Activated B cell treated with CpG ODN at 0.5 μM for 24 hours (primary cell): Measurements from ENCODE around the gene GUCY2D. TPM values are rescaled to one million over a fixed set of nuclear protein-coding genes. Genes with fewer than 3 reads are reported as not detected.
"Not testable (repeated sequence)": the region's sequence is repeated elsewhere in the genome, so short reads cannot be mapped to it uniquely, and the experiment has no call there.

Experiments
- ATAC-seq: fragments of 200-7000 bp; cut with Tn5 transposase; one replicate; pipeline ENCODE4 v1.10.0; 2021; ENCODE audit warnings: low read depth, mild to moderate bottlenecking, moderate library complexity
- CTCF ChIA-PET: fragments of 350-600 bp; sonication (Branson Sonifier 250); formaldehyde crosslinking; loops from one replicate; lab custom pipeline; 2021; ENCODE audit warnings: antibody characterized with exemption; lab: Charles Lee
- POLR2A ChIA-PET: fragments of 350-600 bp; sonication (Branson Sonifier 250); formaldehyde crosslinking; loops from one replicate; lab custom pipeline; 2021; ENCODE audit warnings: antibody characterized with exemption; lab: Charles Lee
- DNase-seq: peaks from one replicate; pipeline ENCODE4 v3.0.0; 2022
- H3K27ac Mint-ChIP-seq: one replicate; pipeline ENCODE4 v1.8.0; 2020; ENCODE audit warnings: mixed read lengths
- H3K27me3 Mint-ChIP-seq: one replicate; pipeline ENCODE4 v1.8.0; 2021; ENCODE audit warnings: mixed read lengths
- H3K36me3 Mint-ChIP-seq: one replicate; pipeline ENCODE4 v1.8.0; 2021; ENCODE audit warnings: low read depth, mixed read lengths
- H3K4me1 Mint-ChIP-seq: one replicate; pipeline ENCODE4 v1.8.0; 2021; ENCODE audit warnings: mixed read lengths
- H3K4me3 Mint-ChIP-seq: one replicate; pipeline ENCODE4 v1.8.0; 2020; ENCODE audit warnings: mild to moderate bottlenecking, mixed read lengths
- H3K9me3 Mint-ChIP-seq: one replicate; pipeline ENCODE4 v1.8.0; 2020; ENCODE audit warnings: mixed read lengths
- CTCF ChIP-seq: fragments of 200-600 bp; IDR thresholded peaks from one replicate; pipeline ENCODE4 v1.8.0; 2022; ENCODE audit warnings: antibody characterized with exemption, mild to moderate bottlenecking
- intact Hi-C: fragments of 100-400 bp; cut with micrococcal nuclease; formaldehyde crosslinking; loops from one replicate; pipeline ENCODE4 v1.15.1; 2024
- total RNA-seq: library from RNA; stranded (reverse); gene quantifications from 2 replicates; pipeline ENCODE4 v1.2.3, GENCODE V29; 2022

The GUCY2D gene
- total RNA-seq, 1 donor from 2014 or later: not detected

- no peaks in the 10 kb centered on the region for H3K9me3 Mint-ChIP-seq
- peaks cover 10% of the 10 kb centered on the region for H3K4me1 Mint-ChIP-seq
- no peaks in the 10 kb centered on the region for H3K36me3 Mint-ChIP-seq
- ChIA-PET CTCF (no interaction called here), POLR2A (no interaction called here)
- peaks cover 55% of the 10 kb centered on the region for H3K27me3 Mint-ChIP-seq
- TF ChIP-seq CTCF: no peak
- H3K27ac Mint-ChIP-seq: no peak overlapping the region
- intact Hi-C loops: no loop called here
- no peak for ATAC-seq
- DNase-seq: no peak
- no peak overlapping the region for H3K4me3 Mint-ChIP-seq
Measured at GRCh38 chr17:8019665-8020650, 17.5 kb downstream of the GUCY2D start.

- no peak overlapping the region for H3K27ac Mint-ChIP-seq
- ATAC-seq: no peak
- TF ChIP-seq CTCF: no peak
Measured at GRCh38 chr17:8020776-8021564, 18.6 kb downstream of the GUCY2D start.

GRCh38 chr17:8021565-8022359 lies 19.3 kb downstream of the GUCY2D start:
- ChIA-PET CTCF (no interaction called here), POLR2A (no interaction called here)
- no peak for DNase-seq
- no peak overlapping the region for H3K4me3 Mint-ChIP-seq
- intact Hi-C loops: no loop called here
- H3K27me3 Mint-ChIP-seq: peaks cover 51% of the 10 kb centered on the region
- ATAC-seq: no peak
- H3K9me3 Mint-ChIP-seq: no peaks in the 10 kb centered on the region
- TF ChIP-seq CTCF: no peak
- H3K27ac Mint-ChIP-seq: no peak overlapping the region
- peaks cover 2% of the 10 kb centered on the region for H3K4me1 Mint-ChIP-seq
- no peaks in the 10 kb centered on the region for H3K36me3 Mint-ChIP-seq

More at GRCh38 chr17:8020776-8021564, 18.6 kb downstream of the GUCY2D start:
- no peaks in the 10 kb centered on the region for H3K9me3 Mint-ChIP-seq
- peaks cover 54% of the 10 kb centered on the region for H3K27me3 Mint-ChIP-seq
- no peak for DNase-seq
- H3K4me1 Mint-ChIP-seq: peaks cover 10% of the 10 kb centered on the region
- intact Hi-C loops: no loop called here
- no peak overlapping the region for H3K4me3 Mint-ChIP-seq
- CTCF ChIA-PET: no interaction called here
- POLR2A ChIA-PET: no interaction called here
- H3K36me3 Mint-ChIP-seq: no peaks in the 10 kb centered on the region

GRCh38 chr17:8022360-8023003 lies 20.1 kb downstream of the GUCY2D start:
- Mint-ChIP-seq H3K36me3 (no peaks in the 10 kb centered on the region), H3K9me3 (no peaks in the 10 kb centered on the region), H3K27ac (no peak overlapping the region), H3K4me3 (no peak overlapping the region), H3K4me1 (no peaks in the 10 kb centered on the region), H3K27me3 (peaks cover 50% of the 10 kb centered on the region)
- DNase-seq (no peak), ATAC-seq (no peak)
- intact Hi-C loops: no loop called here
- POLR2A ChIA-PET: no interaction called here
- no peak for TF ChIP-seq CTCF
- CTCF ChIA-PET: no interaction called here

- H3K27me3 Mint-ChIP-seq: peaks cover 56% of the 10 kb centered on the region
- CTCF ChIA-PET, H3K27ac Mint-ChIP-seq, H3K4me3 Mint-ChIP-seq, H3K4me1 Mint-ChIP-seq, ATAC-seq, intact Hi-C loops, H3K9me3 Mint-ChIP-seq, H3K36me3 Mint-ChIP-seq, DNase-seq: not testable (repeated sequence)
- POLR2A ChIA-PET: interaction anchor here (0.6 kb wide), 1 partner anchor 181 kb away, joined by 5 read pairs; no protein-coding TSS in a partner anchor
Measured at GRCh38 chr17:8024161-8024560, 21.7 kb downstream of the GUCY2D start.
